Kidney (tissue), 14 donors: ENCODE measurements around the gene JHY. TPM values are rescaled to one million over a fixed set of nuclear protein-coding genes. Genes with fewer than 3 reads are reported as not detected.

Experiments
- DNase-seq, 5 donors: peaks; one replicate each; pipeline ENCODE4 v3.0.0-alpha.2; 2013 to 2020
- FAIRE-seq: peaks from 2 replicates; lab custom pipeline; 2012; peaks lifted over from hg19 to GRCh38; lab: Jason Lieb, UNC
- H3K27ac ChIP-seq, 2 donors: one replicate each; pipeline ENCODE4 v1.7.0; 2013; ENCODE audit warnings: low read depth in 2 of 2, low read length in 2 of 2, inconsistent platforms in 1 of 2
- H3K27me3 ChIP-seq: one replicate; pipeline ENCODE4 v1.7.1; 2013; ENCODE audit warnings: low read length, inconsistent platforms; ENCODE audit not compliant: control insufficient read depth, insufficient read depth
- H3K36me3 ChIP-seq, 3 donors: one replicate each; pipeline versions ENCODE4 v1.7.0 to v1.7.1; 2013; ENCODE audit warnings: low read length in 3 of 3, control low read depth in 1 of 3, inconsistent platforms in 1 of 3; ENCODE audit not compliant: insufficient read depth in 3 of 3, control insufficient read depth in 2 of 3
- H3K4me1 ChIP-seq, 3 donors: one replicate each; pipeline versions ENCODE4 v1.7.0 to v1.7.1; 2013; ENCODE audit warnings: low read length in 3 of 3, inconsistent platforms in 1 of 3, low read depth in 1 of 3; ENCODE audit not compliant: control insufficient read depth in 2 of 3, insufficient read depth in 2 of 3
- H3K4me3 ChIP-seq, 3 donors: one replicate each; pipeline versions ENCODE4 v1.7.0 to v1.8.1; 2013; ENCODE audit warnings: low read length in 3 of 3, control low read depth in 1 of 3, inconsistent platforms in 1 of 3
- H3K9ac ChIP-seq, 3 donors: one replicate each; pipeline versions ENCODE4 v1.7.0 to v1.7.1; 2013; ENCODE audit warnings: low read length in 3 of 3, control low read depth in 1 of 3, inconsistent platforms in 1 of 3
- H3K9me3 ChIP-seq, 3 donors: one replicate each; pipeline versions ENCODE4 v1.7.0 to v1.7.1; 2013; ENCODE audit warnings: low read length in 3 of 3, control low read depth in 1 of 3, inconsistent platforms in 1 of 3; ENCODE audit not compliant: control insufficient read depth in 2 of 3, insufficient read depth in 1 of 3
- intact Hi-C: fragments of 100-400 bp; cut with DNase I; formaldehyde crosslinking; loops from one replicate; pipeline ENCODE4 v1.11.1; 2022
- polyA plus RNA-seq: library from polyadenylated mRNA; stranded (reverse); fragments of 350-450 nt; fragmentation: Illumina TruSeq; extraction: RNeasy Lipid Tissue Mini Kit (QIAGEN cat#74804); gene quantifications from one replicate; pipeline ENCODE4 v1.2.3, GENCODE V29; 2014; ENCODE audit warnings: low read depth, low replicate concordance; ENCODE audit not compliant: insufficient read depth
- total RNA-seq: library from RNA; stranded (reverse); fragmentation: NEBNext Ultra II Directional; extraction: Animal tissue kit (Norgen Biotek cat#: 25700); gene quantifications from one replicate; pipeline ENCODE4 v1.2.1, GENCODE V29; 2021
- TF ChIP-seq, protein P1 (sequence below): IDR thresholded peaks from 3 replicates; pipeline ENCODE4 v1.5.1; 2012; ENCODE audit warnings: mild to moderate bottlenecking, moderate library complexity, borderline replicate concordance; ENCODE audit not compliant: insufficient read depth; ENCODE audit errors: extremely low read depth
- donor health status: control.
- donor health status: control.
- donor health status: control.
- donor health status: control.
- donor health status: control.
- donor health status: DM: yes; HTN: yes; CAD: no.
- donor health status: Normal renal cell carcinoma (clear cell type).

JHY gene
- total and polyA plus RNA-seq, 2 donors from 2014 or later = 4.8 to 13.6 TPM

DNA sequence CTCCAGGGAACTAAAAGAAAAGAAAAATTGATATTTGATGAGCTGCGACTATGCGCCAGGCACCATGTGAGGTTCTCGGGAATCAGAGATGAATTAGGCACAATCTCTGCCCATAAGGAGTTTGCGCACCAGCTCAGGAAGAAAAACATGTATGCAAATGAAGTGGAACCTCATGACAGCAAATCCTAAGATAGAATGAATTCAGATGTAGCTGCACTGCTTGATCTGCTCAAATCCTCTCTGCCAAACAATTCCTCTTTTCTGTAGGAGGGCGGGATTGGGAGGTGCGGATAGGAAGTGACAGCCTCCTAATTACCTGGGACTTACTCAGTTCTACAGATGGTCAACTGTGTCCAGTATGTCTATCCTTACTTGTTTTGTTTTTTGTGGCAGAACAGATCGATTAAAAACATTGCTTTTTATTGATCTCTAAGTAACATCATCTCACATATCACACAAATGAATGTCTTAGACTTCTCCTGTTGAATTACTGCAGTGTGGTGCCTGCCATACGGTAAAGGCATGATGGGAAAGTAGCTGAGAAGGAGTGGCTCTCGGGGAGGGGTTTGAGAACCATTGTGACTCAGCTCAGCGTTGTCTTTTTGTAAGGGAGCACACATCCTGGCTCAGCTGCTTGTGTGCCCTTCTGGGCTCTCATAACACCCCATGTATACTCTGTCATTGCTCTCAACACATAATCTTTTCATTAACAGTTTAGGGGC, 30.3 kb upstream of the JHY start:
- H3K27me3 ChIP-seq = no peaks in the 10 kb centered on the region
- DNase-seq (no peak), FAIRE-seq (no peak)
- intact Hi-C loops = loop anchor here (10.0 kb wide), 1 partner anchor 57 kb away; no protein-coding TSS in a partner anchor
- TF ChIP-seq, protein P1, sequence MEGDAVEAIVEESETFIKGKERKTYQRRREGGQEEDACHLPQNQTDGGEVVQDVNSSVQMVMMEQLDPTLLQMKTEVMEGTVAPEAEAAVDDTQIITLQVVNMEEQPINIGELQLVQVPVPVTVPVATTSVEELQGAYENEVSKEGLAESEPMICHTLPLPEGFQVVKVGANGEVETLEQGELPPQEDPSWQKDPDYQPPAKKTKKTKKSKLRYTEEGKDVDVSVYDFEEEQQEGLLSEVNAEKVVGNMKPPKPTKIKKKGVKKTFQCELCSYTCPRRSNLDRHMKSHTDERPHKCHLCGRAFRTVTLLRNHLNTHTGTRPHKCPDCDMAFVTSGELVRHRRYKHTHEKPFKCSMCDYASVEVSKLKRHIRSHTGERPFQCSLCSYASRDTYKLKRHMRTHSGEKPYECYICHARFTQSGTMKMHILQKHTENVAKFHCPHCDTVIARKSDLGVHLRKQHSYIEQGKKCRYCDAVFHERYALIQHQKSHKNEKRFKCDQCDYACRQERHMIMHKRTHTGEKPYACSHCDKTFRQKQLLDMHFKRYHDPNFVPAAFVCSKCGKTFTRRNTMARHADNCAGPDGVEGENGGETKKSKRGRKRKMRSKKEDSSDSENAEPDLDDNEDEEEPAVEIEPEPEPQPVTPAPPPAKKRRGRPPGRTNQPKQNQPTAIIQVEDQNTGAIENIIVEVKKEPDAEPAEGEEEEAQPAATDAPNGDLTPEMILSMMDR = no peak
- no peaks in the 10 kb centered on the region for H3K4me1 ChIP-seq
- H3K9me3 ChIP-seq = no peaks in the 10 kb centered on the region
- H3K27ac ChIP-seq = no peak overlapping the region
- H3K36me3 ChIP-seq = no peaks in the 10 kb centered on the region
- no peak overlapping the region for H3K9ac ChIP-seq
- H3K4me3 ChIP-seq = no peak overlapping the region

DNA sequence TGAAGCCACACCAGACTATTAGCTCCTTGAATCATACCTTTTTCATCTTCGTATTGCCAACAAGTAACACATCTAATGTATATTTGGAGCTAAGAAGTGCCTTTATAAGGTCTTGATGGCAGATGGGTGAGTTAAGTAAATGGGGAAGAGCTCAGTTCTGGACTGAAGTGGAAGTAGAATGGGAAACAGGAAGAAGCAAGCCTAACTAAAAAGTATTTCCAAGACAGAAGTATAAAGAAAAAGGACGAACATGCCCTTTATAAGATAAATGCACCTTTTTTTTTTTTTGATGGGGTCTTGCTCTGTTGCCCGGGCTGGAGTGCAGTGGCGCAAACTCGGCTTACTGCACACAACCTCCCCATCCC, 29.8 kb upstream of the JHY start:
- H3K9me3 ChIP-seq = no peaks in the 10 kb centered on the region
- no peak overlapping the region for H3K9ac ChIP-seq
- intact Hi-C loops = loop anchor here (10.0 kb wide), 1 partner anchor 58 kb away; no protein-coding TSS in a partner anchor
- DNase-seq = no peak
- H3K27ac ChIP-seq = no peak overlapping the region
- no peaks in the 10 kb centered on the region for H3K36me3 ChIP-seq
- H3K27me3 ChIP-seq = no peaks in the 10 kb centered on the region
- no peak overlapping the region for H3K4me3 ChIP-seq
- TF ChIP-seq, protein P1 = no peak
- H3K4me1 ChIP-seq = no peaks in the 10 kb centered on the region
- FAIRE-seq = no peak

DNA sequence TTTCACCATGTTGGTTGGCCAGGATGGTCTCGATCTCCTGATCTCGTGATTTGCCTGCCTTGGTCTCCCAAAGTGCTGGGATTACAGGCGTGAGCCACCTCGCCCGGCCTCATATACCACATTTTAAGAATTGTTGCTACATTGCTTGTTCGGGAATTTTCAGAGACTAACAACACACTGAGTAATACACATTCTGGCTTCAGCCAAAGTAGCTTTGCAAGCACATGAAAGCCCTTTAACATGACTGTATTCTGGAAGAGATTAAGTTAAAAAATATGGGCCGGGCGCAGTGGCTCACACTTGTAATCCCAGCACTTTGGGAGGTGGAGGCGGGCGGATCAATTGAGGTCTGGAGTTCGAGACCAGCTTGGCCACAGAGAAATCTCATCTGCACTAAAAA, 29.3 kb upstream of the JHY start:
- TF ChIP-seq, protein P1 = no peak
- no peak for FAIRE-seq
- H3K27me3 ChIP-seq = no peaks in the 10 kb centered on the region
- no peaks in the 10 kb centered on the region for H3K4me1 ChIP-seq
- H3K9me3 ChIP-seq = no peaks in the 10 kb centered on the region
- H3K9ac ChIP-seq = no peak overlapping the region
- H3K36me3 ChIP-seq = no peaks in the 10 kb centered on the region
- DNase-seq = no peak
- H3K27ac ChIP-seq = no peak overlapping the region
- intact Hi-C loops = loop anchor here (10.0 kb wide), 1 partner anchor 58 kb away; no protein-coding TSS in a partner anchor
- no peak overlapping the region for H3K4me3 ChIP-seq
